ENCODE results near the gene IGFN1.

- TF ChIP-seq, protein P1, sequence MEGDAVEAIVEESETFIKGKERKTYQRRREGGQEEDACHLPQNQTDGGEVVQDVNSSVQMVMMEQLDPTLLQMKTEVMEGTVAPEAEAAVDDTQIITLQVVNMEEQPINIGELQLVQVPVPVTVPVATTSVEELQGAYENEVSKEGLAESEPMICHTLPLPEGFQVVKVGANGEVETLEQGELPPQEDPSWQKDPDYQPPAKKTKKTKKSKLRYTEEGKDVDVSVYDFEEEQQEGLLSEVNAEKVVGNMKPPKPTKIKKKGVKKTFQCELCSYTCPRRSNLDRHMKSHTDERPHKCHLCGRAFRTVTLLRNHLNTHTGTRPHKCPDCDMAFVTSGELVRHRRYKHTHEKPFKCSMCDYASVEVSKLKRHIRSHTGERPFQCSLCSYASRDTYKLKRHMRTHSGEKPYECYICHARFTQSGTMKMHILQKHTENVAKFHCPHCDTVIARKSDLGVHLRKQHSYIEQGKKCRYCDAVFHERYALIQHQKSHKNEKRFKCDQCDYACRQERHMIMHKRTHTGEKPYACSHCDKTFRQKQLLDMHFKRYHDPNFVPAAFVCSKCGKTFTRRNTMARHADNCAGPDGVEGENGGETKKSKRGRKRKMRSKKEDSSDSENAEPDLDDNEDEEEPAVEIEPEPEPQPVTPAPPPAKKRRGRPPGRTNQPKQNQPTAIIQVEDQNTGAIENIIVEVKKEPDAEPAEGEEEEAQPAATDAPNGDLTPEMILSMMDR (IDR thresholded peaks at IDR 0.05; ENCODE audit: extremely low read depth in 1 of 2, insufficient read depth in 1 of 2, low read depth in 1 of 2, low read length in 2 of 2) = no peak
- TF ChIP-seq MAX (IDR thresholded peaks at IDR 0.05; ENCODE audit: insufficient read depth, insufficient read length) (no peak), POLR2A (IDR thresholded peaks at IDR 0.05; ENCODE audit: low read depth, low read length) (no peak), EZH2 (IDR thresholded peaks at IDR 0.05; ENCODE audit: borderline replicate concordance, low read depth, low read length, severe bottlenecking) (no peak), JUN (IDR thresholded peaks at IDR 0.05; ENCODE audit: borderline replicate concordance, insufficient read depth, insufficient read length, low read depth) (no peak), MYC (IDR thresholded peaks at IDR 0.05; ENCODE audit: low read depth, low read length) (no peak)
These were observed 49.5 kb downstream of the IGFN1 start for GRCh38 chr1:201240171-201240570.

All from endothelial cell of umbilical vein (primary cell).